ENCODE measurements around the gene PRR19. TPM values are rescaled to one million over a fixed set of nuclear protein-coding genes. Genes with fewer than 3 reads are reported as not detected.

PRR19 gene
- total RNA-seq, 1 donor from 2014 or later: 1.7 TPM

GRCh38 chr19:42270346-42271044 is 31.4 kb upstream of the PRR19 start:
- H3K36me3 Mint-ChIP-seq (ENCODE audit: low read depth): peaks cover 12% of the 10 kb centered on the region
- peak overlapping the region; percentile 97 for H3K27ac Mint-ChIP-seq (ENCODE audit: unreplicated experiment)
- no peak overlapping the region for H3K4me3 Mint-ChIP-seq (ENCODE audit: unreplicated experiment)
- H3K4me1 Mint-ChIP-seq (ENCODE audit: low read depth): peaks cover 31% of the 10 kb centered on the region
- H3K27me3 Mint-ChIP-seq (ENCODE audit: low read depth): no peaks in the 10 kb centered on the region
- no peak for DNase-seq (ENCODE audit: low spot score)
- no peak for TF ChIP-seq CTCF (IDR thresholded peaks at IDR 0.05)
- H3K9me3 Mint-ChIP-seq (ENCODE audit: low read depth): no peaks in the 10 kb centered on the region

GRCh38 chr19:42271045-42271419 is 30.9 kb upstream of the PRR19 start:
- Mint-ChIP-seq H3K4me1 (ENCODE audit: low read depth) (peaks cover 34% of the 10 kb centered on the region), H3K36me3 (ENCODE audit: low read depth) (peaks cover 13% of the 10 kb centered on the region), H3K27me3 (ENCODE audit: low read depth) (no peaks in the 10 kb centered on the region), H3K4me3 (ENCODE audit: unreplicated experiment) (peak overlapping the region; percentile 44), H3K9me3 (ENCODE audit: low read depth) (no peaks in the 10 kb centered on the region), H3K27ac (ENCODE audit: unreplicated experiment) (peak overlapping the region; percentile 79)
- TF ChIP-seq CTCF (IDR thresholded peaks at IDR 0.05): no peak
- no peak for DNase-seq (ENCODE audit: low spot score)

GRCh38 chr19:42271861-42272534 is 29.9 kb upstream of the PRR19 start:
- Mint-ChIP-seq H3K36me3 (ENCODE audit: low read depth) (peaks cover 15% of the 10 kb centered on the region), H3K4me1 (ENCODE audit: low read depth) (peaks cover 43% of the 10 kb centered on the region), H3K4me3 (ENCODE audit: unreplicated experiment) (no peak overlapping the region), H3K9me3 (ENCODE audit: low read depth) (no peaks in the 10 kb centered on the region), H3K27ac (ENCODE audit: unreplicated experiment) (no peak overlapping the region), H3K27me3 (ENCODE audit: low read depth) (no peaks in the 10 kb centered on the region)
- no peak for TF ChIP-seq CTCF (IDR thresholded peaks at IDR 0.05)
- DNase-seq (ENCODE audit: low spot score): no peak

- Mint-ChIP-seq H3K4me1 (ENCODE audit: low read depth) (peaks cover 48% of the 10 kb centered on the region), H3K27me3 (ENCODE audit: low read depth) (no peaks in the 10 kb centered on the region), H3K4me3 (ENCODE audit: unreplicated experiment) (no peak overlapping the region), H3K27ac (ENCODE audit: unreplicated experiment) (no peak overlapping the region), H3K36me3 (ENCODE audit: low read depth) (peaks cover 15% of the 10 kb centered on the region), H3K9me3 (ENCODE audit: low read depth) (no peaks in the 10 kb centered on the region)
- DNase-seq (ENCODE audit: low spot score): no peak
- TF ChIP-seq CTCF (IDR thresholded peaks at IDR 0.05): no peak
Measured at GRCh38 chr19:42272535-42272897, 29.4 kb upstream of the PRR19 start.

- Mint-ChIP-seq H3K27me3 (ENCODE audit: low read depth) (no peaks in the 10 kb centered on the region), H3K4me3 (ENCODE audit: unreplicated experiment) (no peak overlapping the region), H3K36me3 (ENCODE audit: low read depth) (peaks cover 15% of the 10 kb centered on the region), H3K4me1 (ENCODE audit: low read depth) (peaks cover 53% of the 10 kb centered on the region), H3K9me3 (ENCODE audit: low read depth) (no peaks in the 10 kb centered on the region), H3K27ac (ENCODE audit: unreplicated experiment) (no peak overlapping the region)
- DNase-seq (ENCODE audit: low spot score): no peak
- TF ChIP-seq CTCF (IDR thresholded peaks at IDR 0.05): no peak
Measured at GRCh38 chr19:42272989-42273406, 28.9 kb upstream of the PRR19 start.
